BLaER1 treated with 17β-estradiol and CSF1 and Interleukin-3, amounts not matched to agents 10 nM and 100 nM (cell line): ENCODE measurements around the gene ATXN7L1.
A peak's percentile ranks its signal among the peaks of the same experiment; 100 is the strongest.

ENCODE experiments used
- H3K27ac ChIP-seq, 11 experiments: shearing (Covaris generic); formaldehyde crosslinking; 2 replicates each; pipeline ENCODE4 v1.8.1; 2022
- H3K27me3 ChIP-seq, 11 experiments: shearing (Covaris generic); formaldehyde crosslinking; 2 replicates each; pipeline ENCODE4 v1.8.1; 2022
- H3K36me3 ChIP-seq, 11 experiments: shearing (Covaris generic); formaldehyde crosslinking; 2 replicates each; pipeline ENCODE4 v1.8.1; 2022
- H3K4me1 ChIP-seq, 10 experiments: shearing (Covaris generic); formaldehyde crosslinking; 2 replicates each; pipeline ENCODE4 v1.8.1; 2022
- H3K4me2 ChIP-seq, 11 experiments: shearing (Covaris generic); formaldehyde crosslinking; 2 replicates each; pipeline ENCODE4 v1.8.1; 2022
- H3K4me3 ChIP-seq, 10 experiments: shearing (Covaris generic); formaldehyde crosslinking; 2 replicates each; pipeline ENCODE4 v1.8.1; 2022
- H3K9ac ChIP-seq, 11 experiments: shearing (Covaris generic); formaldehyde crosslinking; 2 replicates each; pipeline ENCODE4 v1.8.1; 2022
- H3K9me3 ChIP-seq, 11 experiments: shearing (Covaris generic); formaldehyde crosslinking; replicated peaks in 1 of 11; 2 replicates each; pipeline ENCODE4 v1.8.1; 2022
- H4K20me1 ChIP-seq, 11 experiments: shearing (Covaris generic); formaldehyde crosslinking; 2 replicates each; pipeline ENCODE4 v1.8.1; 2022
- Cebpa-rat ChIP-seq, 11 experiments: shearing (Covaris generic); IDR thresholded peaks; 2 replicates each; pipeline ENCODE4 v1.8.1; 2022

The ATXN7L1 gene

GRCh38 chr7:105779856-105780780 is 96.3 kb downstream of the ATXN7L1 start:
- Histone ChIP-seq H3K4me2 (no peak overlapping the region), H3K9ac (no peak overlapping the region), H3K27me3 (no peaks in the 10 kb centered on the region), H3K36me3 (peaks cover 0 to 9% (median 0%) of the 10 kb centered on the region in 11 experiments; a peak in 2 of 22 replicates), H3K27ac (no peak overlapping the region), H3K4me1 (peaks cover 0 to 12% (median 0%) of the 10 kb centered on the region in 10 experiments; a peak in 6 of 20 replicates), H3K9me3 (no peaks in the 10 kb centered on the region), H3K4me3 (no peak overlapping the region), H4K20me1 (peaks cover 0 to 8% (median 0%) of the 10 kb centered on the region in 11 experiments; a peak in 1 of 22 replicates)
- no peak for TF ChIP-seq Cebpa-rat (IDR thresholded peaks at IDR 0.05)

GRCh38 chr7:105778956-105779355 is 97.4 kb downstream of the ATXN7L1 start:
- H3K4me3 ChIP-seq = no peak overlapping the region
- H3K4me2 ChIP-seq = no peak overlapping the region
- peaks cover 0 to 12% (median 3%) of the 10 kb centered on the region in 10 experiments; a peak in 8 of 20 replicates for H3K4me1 ChIP-seq
- no peak overlapping the region for H3K9ac ChIP-seq
- peaks cover 0 to 9% (median 0%) of the 10 kb centered on the region in 11 experiments; a peak in 2 of 22 replicates for H3K36me3 ChIP-seq
- no peak overlapping the region for H3K27ac ChIP-seq
- H3K27me3 ChIP-seq = no peaks in the 10 kb centered on the region
- TF ChIP-seq Cebpa-rat (IDR thresholded peaks at IDR 0.05) = no peak
- no peaks in the 10 kb centered on the region for H3K9me3 ChIP-seq
- peaks cover 0 to 8% (median 0%) of the 10 kb centered on the region in 11 experiments; a peak in 1 of 22 replicates for H4K20me1 ChIP-seq

- peaks cover 0 to 10% (median under 1%) of the 10 kb centered on the region in 10 experiments; a peak in 7 of 20 replicates for H3K4me1 ChIP-seq
- no peak overlapping the region for H3K27ac ChIP-seq
- H3K9ac ChIP-seq = no peak overlapping the region
- no peak overlapping the region for H3K4me3 ChIP-seq
- H3K4me2 ChIP-seq = no peak overlapping the region
- peaks cover 0 to 5% (median 0%) of the 10 kb centered on the region in 11 experiments; a peak in 1 of 22 replicates for H4K20me1 ChIP-seq
- H3K9me3 ChIP-seq = no peaks in the 10 kb centered on the region; a peak in 1 of 22 replicates
- no peak for TF ChIP-seq Cebpa-rat (IDR thresholded peaks at IDR 0.05)
- H3K36me3 ChIP-seq = peaks cover 0 to 9% (median 0%) of the 10 kb centered on the region in 11 experiments; a peak in 2 of 22 replicates
- H3K27me3 ChIP-seq = no peaks in the 10 kb centered on the region
These were observed 99.2 kb downstream of the ATXN7L1 start for GRCh38 chr7:105776986-105777910.

- Histone ChIP-seq H3K36me3 (peaks cover 0 to 9% (median 0%) of the 10 kb centered on the region in 11 experiments; a peak in 1 of 22 replicates), H4K20me1 (0 out of 22 replicates have a peak, but pooled peaks cover 0 to 4% (median 0%) of the 10 kb centered on the region in 11 experiments), H3K4me3 (no peak overlapping the region), H3K27ac (no peak overlapping the region), H3K4me2 (no peak overlapping the region; a peak in 1 of 22 replicates), H3K4me1 (peaks cover 0 to 10% (median 0%) of the 10 kb centered on the region in 10 experiments; a peak in 4 of 20 replicates), H3K27me3 (no peaks in the 10 kb centered on the region), H3K9ac (no peak overlapping the region), H3K9me3 (peaks cover 0 to 4% (median 0%) of the 10 kb centered on the region in 11 experiments; a peak in 4 of 22 replicates)
- TF ChIP-seq Cebpa-rat (IDR thresholded peaks at IDR 0.05) = no peak
These were observed 100.2 kb downstream of the ATXN7L1 start for GRCh38 chr7:105776068-105776790.

- H3K4me2 ChIP-seq = no peak overlapping the region
- no peak overlapping the region for H3K9ac ChIP-seq
- H3K4me1 ChIP-seq = peaks cover 0 to 10% (median 0%) of the 10 kb centered on the region in 10 experiments; a peak in 4 of 20 replicates
These were observed 100.8 kb downstream of the ATXN7L1 start for GRCh38 chr7:105775580-105775979.

GRCh38 chr7:105773030-105773460 is 103.4 kb downstream of the ATXN7L1 start:
- Histone ChIP-seq H4K20me1 (no peaks in the 10 kb centered on the region), H3K36me3 (peaks cover 0 to 9% (median 0%) of the 10 kb centered on the region in 11 experiments; a peak in 1 of 22 replicates), H3K9ac (no peak overlapping the region), H3K4me1 (peaks cover 0 to 10% (median 0%) of the 10 kb centered on the region in 10 experiments; a peak in 4 of 20 replicates), H3K4me3 (no peak overlapping the region), H3K9me3 (peaks cover 0 to 4% (median 0%) of the 10 kb centered on the region in 11 experiments; a peak in 4 of 22 replicates), H3K27ac (no peak overlapping the region), H3K27me3 (no peaks in the 10 kb centered on the region), H3K4me2 (0 out of 22 replicates have a peak overlapping the region, but pooled peaks of 1 of the 11 experiments have one; percentile 14)
- no peak for TF ChIP-seq Cebpa-rat (IDR thresholded peaks at IDR 0.05)

More at GRCh38 chr7:105775580-105775979, 100.8 kb downstream of the ATXN7L1 start:
- H3K27me3 ChIP-seq = no peaks in the 10 kb centered on the region
- no peak overlapping the region for H3K27ac ChIP-seq
- H3K4me3 ChIP-seq = no peak overlapping the region
- peaks cover 0 to 4% (median 0%) of the 10 kb centered on the region in 11 experiments; a peak in 4 of 22 replicates for H3K9me3 ChIP-seq
- TF ChIP-seq Cebpa-rat (IDR thresholded peaks at IDR 0.05) = no peak
- H4K20me1 ChIP-seq = 0 out of 22 replicates have a peak, but pooled peaks cover 0 to 4% (median 0%) of the 10 kb centered on the region in 11 experiments
- peaks cover 0 to 9% (median 0%) of the 10 kb centered on the region in 11 experiments; a peak in 1 of 22 replicates for H3K36me3 ChIP-seq

- no peak overlapping the region for H3K4me2 ChIP-seq
- H3K36me3 ChIP-seq = peaks cover 0 to 6% (median 0%) of the 10 kb centered on the region in 11 experiments; a peak in 1 of 22 replicates
- H3K9ac ChIP-seq = no peak overlapping the region; a peak in 1 of 22 replicates
- H3K27ac ChIP-seq = no peak overlapping the region
- H3K9me3 ChIP-seq = peaks cover 0 to 4% (median 0%) of the 10 kb centered on the region in 11 experiments; a peak in 4 of 22 replicates
- H3K4me3 ChIP-seq = no peak overlapping the region
- H3K27me3 ChIP-seq = no peaks in the 10 kb centered on the region
- H4K20me1 ChIP-seq = no peaks in the 10 kb centered on the region
- peaks cover 0 to 10% (median 0%) of the 10 kb centered on the region in 10 experiments; a peak in 4 of 20 replicates for H3K4me1 ChIP-seq
- no peak for TF ChIP-seq Cebpa-rat (IDR thresholded peaks at IDR 0.05)
These were observed 106.3 kb downstream of the ATXN7L1 start for GRCh38 chr7:105769901-105770628.
